ENCODE results near the gene POR. TPM values are rescaled to one million over a fixed set of nuclear protein-coding genes. Genes with fewer than 3 reads are reported as not detected.
"Not testable (repeated sequence)": the region's sequence is repeated elsewhere in the genome, so short reads cannot be mapped to it uniquely, and the experiment has no call there.

Gene POR
- total RNA-seq, 1 experiment from 2014 or later = 162 TPM

GRCh38 chr7:76022026-76022780 is 107.2 kb downstream of the POR start:
- BruUV-seq (replicated peaks) = no TSS peak
- Histone ChIP-seq H3K4me3 (ENCODE audit: low read depth, low read length) (no peak overlapping the region), H3K4me1 (no peaks in the 10 kb centered on the region), H3K9me3 (no peaks in the 10 kb centered on the region), H3K36me3 (ENCODE audit: control insufficient read depth, insufficient read depth, low read length) (peaks cover 2% of the 10 kb centered on the region; the same call in 1 of the 2 replicates), H3K27me3 (replicated peaks; ENCODE audit: control insufficient read depth, insufficient read depth, low read length) (no peaks in the 10 kb centered on the region)
- H3K36me3 Mint-ChIP-seq (ENCODE audit: insufficient read depth, unreplicated experiment) = peaks cover 42% of the 10 kb centered on the region
- TF ChIP-seq, protein P1, sequence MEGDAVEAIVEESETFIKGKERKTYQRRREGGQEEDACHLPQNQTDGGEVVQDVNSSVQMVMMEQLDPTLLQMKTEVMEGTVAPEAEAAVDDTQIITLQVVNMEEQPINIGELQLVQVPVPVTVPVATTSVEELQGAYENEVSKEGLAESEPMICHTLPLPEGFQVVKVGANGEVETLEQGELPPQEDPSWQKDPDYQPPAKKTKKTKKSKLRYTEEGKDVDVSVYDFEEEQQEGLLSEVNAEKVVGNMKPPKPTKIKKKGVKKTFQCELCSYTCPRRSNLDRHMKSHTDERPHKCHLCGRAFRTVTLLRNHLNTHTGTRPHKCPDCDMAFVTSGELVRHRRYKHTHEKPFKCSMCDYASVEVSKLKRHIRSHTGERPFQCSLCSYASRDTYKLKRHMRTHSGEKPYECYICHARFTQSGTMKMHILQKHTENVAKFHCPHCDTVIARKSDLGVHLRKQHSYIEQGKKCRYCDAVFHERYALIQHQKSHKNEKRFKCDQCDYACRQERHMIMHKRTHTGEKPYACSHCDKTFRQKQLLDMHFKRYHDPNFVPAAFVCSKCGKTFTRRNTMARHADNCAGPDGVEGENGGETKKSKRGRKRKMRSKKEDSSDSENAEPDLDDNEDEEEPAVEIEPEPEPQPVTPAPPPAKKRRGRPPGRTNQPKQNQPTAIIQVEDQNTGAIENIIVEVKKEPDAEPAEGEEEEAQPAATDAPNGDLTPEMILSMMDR (IDR thresholded peaks at IDR 0.05; ENCODE audit: insufficient read depth in 1 of 2, low read depth in 1 of 2, low read length in 1 of 2, severe bottlenecking in 1 of 2, unreplicated experiment in 1 of 2) = no peak
- no peak overlapping the region for H3K27ac Mint-ChIP-seq (ENCODE audit: unreplicated experiment)
- no peak overlapping the region for H3K4me3 Mint-ChIP-seq (ENCODE audit: unreplicated experiment)
- H3K4me1 Mint-ChIP-seq (ENCODE audit: low read depth, unreplicated experiment) = no peaks in the 10 kb centered on the region
- intact Hi-C loops (cut with micrococcal nuclease; ENCODE audit: unreplicated experiment) = no loop called here
- ChIA-PET CTCF (no interaction called here), POLR2A (no interaction called here)
- DNase-seq = no peak
- H3K27me3 Mint-ChIP-seq (ENCODE audit: insufficient read depth, unreplicated experiment) = no peaks in the 10 kb centered on the region
- H3K9me3 Mint-ChIP-seq (ENCODE audit: unreplicated experiment) = no peaks in the 10 kb centered on the region

GRCh38 chr7:76023002-76023401 is 108.0 kb downstream of the POR start:
- no peaks in the 10 kb centered on the region for H3K9me3 ChIP-seq
- no peak for DNase-seq
- CTCF ChIA-PET = no interaction called here
- H3K27me3 Mint-ChIP-seq (ENCODE audit: insufficient read depth, unreplicated experiment) = no peaks in the 10 kb centered on the region
- peaks cover 40% of the 10 kb centered on the region for H3K36me3 Mint-ChIP-seq (ENCODE audit: insufficient read depth, unreplicated experiment)
- POLR2A ChIA-PET = no interaction called here
- no peaks in the 10 kb centered on the region for H3K27me3 ChIP-seq (replicated peaks; ENCODE audit: control insufficient read depth, insufficient read depth, low read length)
- peaks cover 2% of the 10 kb centered on the region; the same call in 1 of the 2 replicates for H3K36me3 ChIP-seq (ENCODE audit: control insufficient read depth, insufficient read depth, low read length)
- no peak overlapping the region for H3K4me3 Mint-ChIP-seq (ENCODE audit: unreplicated experiment)
- no peaks in the 10 kb centered on the region for H3K4me1 ChIP-seq
- no peaks in the 10 kb centered on the region for H3K4me1 Mint-ChIP-seq (ENCODE audit: low read depth, unreplicated experiment)
- TF ChIP-seq, protein P1 (IDR thresholded peaks at IDR 0.05; ENCODE audit: insufficient read depth in 1 of 2, low read depth in 1 of 2, low read length in 1 of 2, severe bottlenecking in 1 of 2, unreplicated experiment in 1 of 2) = no peak
- no peak overlapping the region for H3K27ac Mint-ChIP-seq (ENCODE audit: unreplicated experiment)
- no peak overlapping the region for H3K4me3 ChIP-seq (ENCODE audit: low read depth, low read length)
- H3K9me3 Mint-ChIP-seq (ENCODE audit: unreplicated experiment) = no peaks in the 10 kb centered on the region
- BruUV-seq (replicated peaks) = no TSS peak
- intact Hi-C loops (cut with micrococcal nuclease; ENCODE audit: unreplicated experiment) = no loop called here

DNA sequence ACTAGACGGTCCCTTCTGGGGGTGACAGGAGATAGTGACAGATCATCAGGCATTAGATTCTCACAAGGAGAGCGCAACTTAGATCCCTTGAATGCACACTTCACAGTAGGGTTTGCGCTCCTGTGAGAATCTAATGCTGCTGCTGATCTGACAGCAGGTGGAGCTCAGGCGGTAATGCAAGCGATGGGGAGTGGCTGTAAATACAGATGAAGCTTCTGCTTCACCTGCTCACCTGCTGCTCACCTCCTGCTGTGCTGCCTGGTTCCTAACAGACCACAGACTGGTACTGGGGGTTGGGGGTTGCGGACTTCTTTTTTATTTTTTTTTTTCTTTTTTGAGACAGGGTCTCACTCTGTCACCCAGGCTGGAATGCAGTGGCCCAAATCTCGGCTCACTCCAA is 114.7 kb downstream of the POR start:
- H3K4me3 ChIP-seq (ENCODE audit: low read depth, low read length); H3K4me1 Mint-ChIP-seq (ENCODE audit: low read depth, unreplicated experiment); POLR2A ChIA-PET; H3K27me3 Mint-ChIP-seq (ENCODE audit: insufficient read depth, unreplicated experiment); H3K27ac Mint-ChIP-seq (ENCODE audit: unreplicated experiment); BruUV-seq (replicated peaks); H3K4me1 ChIP-seq; H3K9me3 Mint-ChIP-seq (ENCODE audit: unreplicated experiment); H3K4me3 Mint-ChIP-seq (ENCODE audit: unreplicated experiment); H3K27me3 ChIP-seq (replicated peaks; ENCODE audit: control insufficient read depth, insufficient read depth, low read length); H3K36me3 ChIP-seq (ENCODE audit: control insufficient read depth, insufficient read depth, low read length); H3K9me3 ChIP-seq; intact Hi-C loops (cut with micrococcal nuclease; ENCODE audit: unreplicated experiment); CTCF ChIA-PET: not testable (repeated sequence)
- DNase-seq = peak in 1 of 2 experiments; percentile 29
- peaks cover 18% of the 10 kb centered on the region for H3K36me3 Mint-ChIP-seq (ENCODE audit: insufficient read depth, unreplicated experiment)

Measured in Caco-2 (cell line).